ENCODE measurements around the gene HDGFL2.

Gene HDGFL2

DNA sequence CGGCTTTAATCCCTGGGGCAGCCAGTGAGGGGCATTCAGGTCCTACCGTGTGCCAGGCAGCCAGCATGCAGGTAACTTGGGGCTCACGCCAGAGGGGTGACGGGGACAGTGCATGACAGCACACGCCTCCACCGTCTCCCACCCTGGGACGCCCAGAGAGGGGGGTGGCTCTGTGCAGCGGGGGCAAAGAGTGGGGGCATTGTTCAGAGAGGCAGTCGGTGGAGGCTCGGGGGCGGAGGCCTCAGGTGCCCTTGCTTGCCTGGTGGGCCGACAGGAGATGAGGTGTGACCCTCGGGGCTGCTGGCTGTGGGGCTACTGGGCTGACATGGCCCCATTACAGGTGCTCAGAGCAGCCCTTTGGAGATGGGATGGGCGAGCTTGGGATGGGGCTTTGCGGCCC lies 27.8 kb downstream of the HDGFL2 start:
- DNase-seq (ENCODE audit: low read depth): no peak

GRCh38 chr19:4500841-4501591 lies 28.9 kb downstream of the HDGFL2 start:
- DNase-seq (ENCODE audit: low read depth): no peak

DNA sequence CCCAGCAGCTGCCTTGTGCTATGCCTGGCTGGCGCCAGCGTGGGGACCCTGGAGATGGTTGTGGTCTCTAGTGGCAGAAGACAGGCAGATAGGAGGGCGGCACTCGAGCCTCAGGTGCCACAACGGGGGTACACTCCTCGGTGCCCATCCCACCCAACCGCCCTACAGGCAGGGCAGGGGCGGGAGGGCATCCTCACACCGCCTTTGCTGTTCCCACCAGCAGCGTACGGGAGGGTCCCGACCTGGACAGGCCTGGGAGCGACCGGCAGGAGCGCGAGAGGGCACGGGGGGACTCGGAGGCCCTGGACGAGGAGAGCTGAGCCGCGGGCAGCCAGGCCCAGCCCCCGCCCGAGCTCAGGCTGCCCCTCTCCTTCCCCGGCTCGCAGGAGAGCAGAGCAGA lies 29.6 kb downstream of the HDGFL2 start:
- DNase-seq (ENCODE audit: low read depth): no peak

- no peak for DNase-seq (ENCODE audit: low read depth)
These were observed 30.4 kb downstream of the HDGFL2 start for GRCh38 chr19:4502282-4503131.

DNA sequence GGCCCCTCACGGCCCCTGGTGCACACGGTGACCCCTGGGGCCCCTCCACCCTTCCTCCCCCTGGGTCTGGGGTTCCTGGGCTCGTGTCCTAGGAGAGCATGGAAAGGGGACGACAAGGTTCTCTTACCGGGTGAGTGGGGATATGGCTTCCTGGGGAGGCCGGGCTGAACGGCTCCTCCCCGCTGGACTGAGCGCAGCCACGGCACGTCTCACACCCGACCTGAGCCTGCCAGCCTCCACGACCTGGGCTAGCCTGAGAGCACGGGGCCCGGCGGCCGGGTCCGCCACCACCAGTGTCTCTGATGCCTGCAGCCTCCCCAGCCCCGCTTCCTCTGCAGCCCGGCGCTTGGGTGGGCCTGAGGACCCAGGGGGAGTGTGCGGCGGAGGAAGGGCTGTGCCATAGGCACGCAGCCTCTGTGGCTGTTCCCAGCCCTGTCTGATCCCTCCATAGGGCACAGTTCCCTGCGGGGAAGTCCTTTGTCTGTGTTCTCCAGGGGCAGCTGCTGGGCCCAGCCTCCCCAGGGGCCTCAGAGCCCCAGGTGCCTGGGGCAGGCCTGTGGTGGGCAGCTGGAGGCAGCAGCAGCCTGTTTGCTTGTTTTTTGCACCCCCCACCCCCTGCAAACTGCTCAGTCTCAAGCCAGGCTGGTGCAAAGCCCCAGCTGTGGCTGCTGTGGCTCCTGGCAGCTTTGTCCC lies 31.2 kb downstream of the HDGFL2 start:
- no peak for DNase-seq (ENCODE audit: low read depth)

- no peak for DNase-seq (ENCODE audit: low read depth)
These were observed 31.7 kb downstream of the HDGFL2 start for GRCh38 chr19:4503825-4504170.

GRCh38 chr19:4504297-4504701 lies 32.2 kb downstream of the HDGFL2 start:
- DNase-seq (ENCODE audit: low read depth): no peak

- no peak for DNase-seq (ENCODE audit: low read depth)
These were observed 32.9 kb downstream of the HDGFL2 start for GRCh38 chr19:4504891-4505569.

- no peak for DNase-seq (ENCODE audit: low read depth)
These were observed 33.7 kb downstream of the HDGFL2 start for GRCh38 chr19:4505570-4506448.

DNA sequence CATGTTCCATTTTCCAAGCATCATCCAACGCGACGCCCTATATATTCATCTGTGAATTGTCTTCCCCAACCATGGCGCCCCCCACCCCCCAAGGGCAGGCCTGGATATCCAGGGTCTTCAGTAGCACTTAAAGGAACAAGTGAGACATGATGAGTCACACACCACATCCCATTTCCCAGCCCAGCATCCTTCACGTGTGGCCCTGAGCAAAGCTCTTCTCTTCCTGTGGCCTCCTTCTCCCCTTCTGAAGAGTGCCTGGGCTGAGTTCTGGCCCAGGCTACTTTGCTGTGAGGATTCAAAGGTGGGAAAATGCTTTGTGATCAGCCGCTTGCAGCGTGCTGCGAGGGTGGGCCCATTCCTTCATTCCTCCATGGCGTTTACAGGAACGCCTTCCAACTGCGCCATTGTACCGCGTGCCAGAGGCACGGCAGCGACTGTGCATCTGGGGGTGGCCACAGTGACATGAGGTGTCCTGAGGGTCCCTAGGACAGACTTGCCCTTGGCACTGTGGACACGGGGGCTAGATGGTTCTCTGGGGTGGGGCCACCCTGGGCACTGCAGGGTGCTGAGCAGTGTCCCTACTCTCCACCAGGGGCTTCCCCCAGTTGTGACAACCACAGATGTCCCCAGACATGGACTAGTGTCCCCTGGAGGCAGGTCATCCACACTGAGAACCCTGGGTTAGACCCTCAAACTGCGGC lies 34.5 kb downstream of the HDGFL2 start:
- DNase-seq (ENCODE audit: low read depth): no peak

DNA sequence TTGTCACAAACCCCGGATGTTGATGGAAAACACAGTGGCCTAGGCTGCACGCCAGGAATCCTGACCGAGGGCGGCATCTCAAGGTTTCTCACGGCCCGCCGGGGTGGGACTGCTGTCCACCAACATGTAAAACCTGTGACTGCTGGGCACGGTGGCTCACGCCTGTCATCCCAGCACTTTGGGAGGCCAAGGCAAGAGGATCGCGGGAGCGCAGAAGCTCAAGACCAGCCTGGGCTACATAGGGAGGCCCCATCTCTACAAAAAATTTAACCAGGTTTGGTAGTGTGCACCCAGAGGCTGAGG lies 35.0 kb downstream of the HDGFL2 start:
- no peak for DNase-seq (ENCODE audit: low read depth)

GRCh38 chr19:4507804-4508203 lies 35.7 kb downstream of the HDGFL2 start:
- no peak for DNase-seq (ENCODE audit: low read depth)

DNA sequence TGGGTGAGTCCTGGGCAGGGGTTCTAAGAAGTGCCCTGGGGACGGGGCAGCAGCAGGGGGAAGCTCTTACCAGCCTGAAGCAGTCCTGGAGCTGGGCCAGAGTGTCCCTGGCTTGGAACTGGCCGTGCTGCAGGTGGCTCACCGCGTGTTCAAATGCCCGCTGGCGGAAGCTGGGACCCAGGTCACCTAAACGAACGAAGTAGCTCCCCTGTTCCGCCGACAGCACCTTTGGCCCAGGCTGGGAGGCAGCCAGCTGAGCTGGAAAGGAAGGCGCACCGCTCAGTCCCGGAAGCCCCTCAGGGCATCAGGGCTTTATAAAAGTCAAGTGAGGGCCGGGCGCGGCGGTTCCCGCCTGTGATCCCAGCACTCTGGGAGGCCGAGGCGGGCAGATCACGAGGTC lies 36.6 kb downstream of the HDGFL2 start:
- no peak for DNase-seq (ENCODE audit: low read depth)

GRCh38 chr19:4510435-4511255 lies 38.5 kb downstream of the HDGFL2 start:
- DNase-seq (ENCODE audit: low read depth): no peak

DNA sequence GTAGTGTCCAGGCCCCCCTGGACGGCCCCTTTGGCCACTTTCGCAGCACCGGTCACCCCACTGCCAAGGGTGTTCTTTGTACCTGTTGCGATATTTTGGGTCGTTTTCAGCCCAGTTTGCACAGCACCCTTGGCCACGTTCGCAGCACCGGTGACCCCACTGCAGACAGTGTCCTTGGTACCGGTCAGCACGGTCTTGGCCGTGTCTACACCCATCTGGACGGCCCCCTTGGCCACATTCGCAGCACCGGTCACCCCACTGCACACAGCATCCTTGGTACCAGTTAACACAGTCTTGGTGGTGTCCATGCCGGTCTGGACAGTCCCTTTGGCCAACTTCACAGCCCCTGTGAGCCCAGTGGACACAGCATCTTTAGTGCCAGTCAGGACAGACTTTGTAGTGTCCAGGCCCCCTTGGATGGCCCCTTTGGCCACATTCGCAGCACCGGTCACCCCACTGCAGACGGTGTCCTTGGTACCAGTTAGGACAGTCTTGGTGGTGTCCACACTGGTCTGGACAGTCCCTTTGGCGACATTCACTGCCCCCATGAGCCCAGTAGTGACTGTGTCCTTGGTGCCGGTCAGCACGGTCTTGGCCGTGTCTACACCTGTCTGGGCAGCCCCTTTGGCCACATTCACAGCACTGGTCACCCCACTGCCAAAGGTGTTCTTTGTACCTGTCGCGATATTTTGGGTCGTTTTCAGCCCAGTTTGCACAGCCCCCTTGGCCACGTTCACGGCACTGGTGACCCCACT lies 39.4 kb downstream of the HDGFL2 start:
- DNase-seq (ENCODE audit: low read depth): no peak

GRCh38 chr19:4512070-4512469 lies 40.0 kb downstream of the HDGFL2 start:
- no peak for DNase-seq (ENCODE audit: low read depth)

- no peak for DNase-seq (ENCODE audit: low read depth)
These were observed 41.2 kb downstream of the HDGFL2 start for GRCh38 chr19:4513248-4513647.

GRCh38 chr19:4515732-4516131 lies 43.6 kb downstream of the HDGFL2 start:
- DNase-seq (ENCODE audit: low read depth): no peak

DNA sequence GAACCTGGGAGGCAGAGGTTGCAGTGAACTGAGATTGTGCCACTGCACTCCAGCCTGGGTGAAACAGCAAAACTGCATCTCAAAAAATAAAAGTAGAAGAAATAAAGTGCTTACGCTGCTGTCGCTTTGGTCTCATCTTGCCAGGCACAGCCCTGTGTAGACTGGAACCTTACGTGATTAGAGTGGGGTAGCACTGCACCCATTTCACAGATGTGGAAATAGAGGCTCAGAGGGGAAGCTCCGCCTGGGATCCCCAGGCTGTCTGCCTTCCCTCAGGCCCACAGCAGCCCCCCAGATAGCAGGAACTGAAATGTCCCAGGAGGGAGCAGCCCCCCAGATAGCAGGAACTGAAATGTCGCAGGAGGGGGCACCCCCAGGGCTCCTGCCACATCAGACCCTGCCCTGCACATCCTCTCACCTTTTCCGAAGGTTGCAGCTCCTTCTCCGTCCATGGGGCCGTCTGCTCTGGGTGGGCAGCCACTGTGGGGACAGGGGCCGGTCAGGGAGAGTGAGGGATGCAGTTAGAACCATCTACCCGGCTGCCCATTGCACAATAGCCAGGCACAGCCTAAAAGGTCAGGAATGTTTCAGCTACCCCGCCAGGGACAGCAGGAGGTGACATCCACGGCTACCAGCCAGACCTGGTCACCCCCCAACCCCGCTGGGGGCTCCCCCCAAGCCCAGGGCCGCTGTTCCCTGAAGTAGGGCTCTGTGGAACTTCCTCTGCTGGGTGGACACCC lies 44.3 kb downstream of the HDGFL2 start:
- no peak for DNase-seq (ENCODE audit: low read depth)
